ENCODE results near the gene DYNLT2B.

The DYNLT2B gene

DNA sequence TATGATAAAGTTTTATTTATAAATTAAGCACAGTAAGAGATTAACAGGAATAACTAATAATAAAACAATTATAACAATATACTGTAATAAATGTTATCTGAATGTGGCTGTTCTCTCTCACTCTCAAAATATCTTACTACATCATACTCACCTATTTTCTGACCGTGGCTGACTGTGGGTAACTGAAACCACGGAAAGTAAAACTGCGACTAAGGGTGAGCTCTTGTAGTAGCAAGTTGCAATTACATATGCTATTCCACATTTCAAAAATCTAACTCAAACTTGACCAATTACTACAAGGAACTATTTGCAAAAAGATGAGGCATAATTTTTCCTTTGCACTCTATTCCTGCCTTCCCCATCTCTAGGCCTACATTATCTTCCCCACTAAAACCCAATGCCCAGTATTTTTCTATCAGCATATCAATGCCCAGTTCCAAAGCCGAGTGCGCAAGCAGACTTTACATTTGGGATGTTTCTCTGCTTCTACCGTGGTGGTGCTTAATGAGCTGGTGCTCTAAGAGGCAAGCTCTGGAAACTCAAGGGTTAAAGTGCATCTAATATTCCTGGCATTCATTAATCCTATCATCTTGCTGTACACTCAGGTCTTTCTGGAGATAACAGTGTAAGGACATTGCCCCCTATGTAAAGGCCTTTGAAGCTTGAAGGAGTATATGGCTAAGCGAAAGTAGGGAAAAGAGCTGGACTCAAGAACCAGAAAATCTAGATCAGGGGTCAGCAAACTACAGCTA lies 37.2 kb downstream of the DYNLT2B start:
- Histone ChIP-seq H3K4me3 (ENCODE audit: low read depth, low read length, poor library complexity, severe bottlenecking) (no peak overlapping the region), H3K36me3 (ENCODE audit: insufficient read depth, low read length) (peaks cover 4% of the 10 kb centered on the region; the same call in 1 of the 2 replicates), H3K4me2 (ENCODE audit: low read length) (no peak overlapping the region), H3K9me3 (ENCODE audit: low read length) (no peaks in the 10 kb centered on the region), H3K9ac (ENCODE audit: low read length) (no peak overlapping the region), H2AFZ (ENCODE audit: low read length) (no peak overlapping the region), H4K20me1 (ENCODE audit: insufficient read depth, low read length) (no peaks in the 10 kb centered on the region), H3K79me2 (ENCODE audit: insufficient read depth, low read length) (0 out of 2 replicates have a peak, but pooled peaks cover 3% of the 10 kb centered on the region), H3K4me1 (ENCODE audit: insufficient read depth, low read length, severe bottlenecking) (peaks cover 9% of the 10 kb centered on the region), H3F3A (ENCODE audit: insufficient read depth, low read length) (no peaks in the 10 kb centered on the region), H3K9me2 (ENCODE audit: low read depth, low read length) (no peaks in the 10 kb centered on the region), H3K27me3 (ENCODE audit: insufficient read depth, low read length) (no peaks in the 10 kb centered on the region), H3K27ac (ENCODE audit: low read depth, low read length, poor library complexity, severe bottlenecking) (no peak overlapping the region)
- no peak for TF ChIP-seq EZH2 (IDR thresholded peaks at IDR 0.05; ENCODE audit: borderline replicate concordance, low read length)
- TF ChIP-seq, protein P1, sequence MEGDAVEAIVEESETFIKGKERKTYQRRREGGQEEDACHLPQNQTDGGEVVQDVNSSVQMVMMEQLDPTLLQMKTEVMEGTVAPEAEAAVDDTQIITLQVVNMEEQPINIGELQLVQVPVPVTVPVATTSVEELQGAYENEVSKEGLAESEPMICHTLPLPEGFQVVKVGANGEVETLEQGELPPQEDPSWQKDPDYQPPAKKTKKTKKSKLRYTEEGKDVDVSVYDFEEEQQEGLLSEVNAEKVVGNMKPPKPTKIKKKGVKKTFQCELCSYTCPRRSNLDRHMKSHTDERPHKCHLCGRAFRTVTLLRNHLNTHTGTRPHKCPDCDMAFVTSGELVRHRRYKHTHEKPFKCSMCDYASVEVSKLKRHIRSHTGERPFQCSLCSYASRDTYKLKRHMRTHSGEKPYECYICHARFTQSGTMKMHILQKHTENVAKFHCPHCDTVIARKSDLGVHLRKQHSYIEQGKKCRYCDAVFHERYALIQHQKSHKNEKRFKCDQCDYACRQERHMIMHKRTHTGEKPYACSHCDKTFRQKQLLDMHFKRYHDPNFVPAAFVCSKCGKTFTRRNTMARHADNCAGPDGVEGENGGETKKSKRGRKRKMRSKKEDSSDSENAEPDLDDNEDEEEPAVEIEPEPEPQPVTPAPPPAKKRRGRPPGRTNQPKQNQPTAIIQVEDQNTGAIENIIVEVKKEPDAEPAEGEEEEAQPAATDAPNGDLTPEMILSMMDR (IDR thresholded peaks at IDR 0.05; ENCODE audit: low read length): no peak

DNA sequence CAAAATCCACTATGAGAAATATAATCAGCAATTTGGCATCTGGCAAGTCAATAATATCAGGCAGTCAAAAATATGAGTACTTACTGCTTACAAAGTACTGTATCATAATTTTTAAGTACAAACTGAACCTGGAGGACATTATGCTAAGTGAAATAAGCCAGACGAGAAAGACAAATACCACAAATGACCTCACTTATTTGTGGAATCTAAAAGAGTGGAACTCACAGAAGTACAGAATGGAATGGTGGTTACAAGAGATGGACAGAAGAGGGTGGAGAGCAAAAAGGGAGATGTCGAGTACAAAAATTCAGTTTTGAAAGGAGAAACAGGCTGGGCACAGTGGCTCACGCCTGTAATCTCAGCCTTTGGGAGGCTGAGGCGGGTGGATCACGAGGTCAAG lies 42.9 kb downstream of the DYNLT2B start:
- H3K9ac ChIP-seq (ENCODE audit: low read length): no peak overlapping the region
- no peaks in the 10 kb centered on the region for H3K9me2 ChIP-seq (ENCODE audit: low read depth, low read length)
- no peaks in the 10 kb centered on the region for H3F3A ChIP-seq (ENCODE audit: insufficient read depth, low read length)
- peaks cover 4% of the 10 kb centered on the region for H3K4me1 ChIP-seq (ENCODE audit: insufficient read depth, low read length, severe bottlenecking)
- TF ChIP-seq, protein P1 (IDR thresholded peaks at IDR 0.05; ENCODE audit: low read length): no peak
- TF ChIP-seq EZH2 (IDR thresholded peaks at IDR 0.05; ENCODE audit: borderline replicate concordance, low read length): no peak
- peaks cover 31% of the 10 kb centered on the region for H3K36me3 ChIP-seq (ENCODE audit: insufficient read depth, low read length)
- H3K9me3 ChIP-seq (ENCODE audit: low read length): peaks cover 20% of the 10 kb centered on the region
- no peak overlapping the region for H3K4me3 ChIP-seq (ENCODE audit: low read depth, low read length, poor library complexity, severe bottlenecking)
- no peaks in the 10 kb centered on the region for H4K20me1 ChIP-seq (ENCODE audit: insufficient read depth, low read length)
- no peak overlapping the region for H2AFZ ChIP-seq (ENCODE audit: low read length)
- no peaks in the 10 kb centered on the region for H3K27me3 ChIP-seq (ENCODE audit: insufficient read depth, low read length)
- no peak overlapping the region for H3K4me2 ChIP-seq (ENCODE audit: low read length)
- H3K79me2 ChIP-seq (ENCODE audit: insufficient read depth, low read length): 0 out of 2 replicates have a peak, but pooled peaks cover 3% of the 10 kb centered on the region
- H3K27ac ChIP-seq (ENCODE audit: low read depth, low read length, poor library complexity, severe bottlenecking): no peak overlapping the region

- H3K27me3 ChIP-seq (ENCODE audit: insufficient read depth, low read length): no peaks in the 10 kb centered on the region
- H3K27ac ChIP-seq (ENCODE audit: low read depth, low read length, poor library complexity, severe bottlenecking): no peak overlapping the region
- H3K9me2 ChIP-seq (ENCODE audit: low read depth, low read length): no peaks in the 10 kb centered on the region
- peaks cover 20% of the 10 kb centered on the region for H3K9me3 ChIP-seq (ENCODE audit: low read length)
- no peak overlapping the region for H3K9ac ChIP-seq (ENCODE audit: low read length)
- peaks cover 31% of the 10 kb centered on the region for H3K36me3 ChIP-seq (ENCODE audit: insufficient read depth, low read length)
- H3K79me2 ChIP-seq (ENCODE audit: insufficient read depth, low read length): 0 out of 2 replicates have a peak, but pooled peaks cover 3% of the 10 kb centered on the region
- H3F3A ChIP-seq (ENCODE audit: insufficient read depth, low read length): no peaks in the 10 kb centered on the region
- no peaks in the 10 kb centered on the region for H4K20me1 ChIP-seq (ENCODE audit: insufficient read depth, low read length)
- peaks cover 4% of the 10 kb centered on the region for H3K4me1 ChIP-seq (ENCODE audit: insufficient read depth, low read length, severe bottlenecking)
- H2AFZ ChIP-seq (ENCODE audit: low read length): no peak overlapping the region
- H3K4me2 ChIP-seq (ENCODE audit: low read length): no peak overlapping the region
- H3K4me3 ChIP-seq (ENCODE audit: low read depth, low read length, poor library complexity, severe bottlenecking): no peak overlapping the region
- TF ChIP-seq, protein P1 (IDR thresholded peaks at IDR 0.05; ENCODE audit: low read length): no peak
- no peak for TF ChIP-seq EZH2 (IDR thresholded peaks at IDR 0.05; ENCODE audit: borderline replicate concordance, low read length)
These were observed 43.5 kb downstream of the DYNLT2B start for GRCh38 chr3:196274585-196274984.
